ENCODE measurements around the gene GPR6. TPM values are rescaled to one million over a fixed set of nuclear protein-coding genes. Genes with fewer than 3 reads are reported as not detected.

Gene GPR6
- total and polyA plus RNA-seq, 2 donors (not counting 3 experiments of a cell fraction or from before 2014, with no cell fraction given), result not detected

DNA sequence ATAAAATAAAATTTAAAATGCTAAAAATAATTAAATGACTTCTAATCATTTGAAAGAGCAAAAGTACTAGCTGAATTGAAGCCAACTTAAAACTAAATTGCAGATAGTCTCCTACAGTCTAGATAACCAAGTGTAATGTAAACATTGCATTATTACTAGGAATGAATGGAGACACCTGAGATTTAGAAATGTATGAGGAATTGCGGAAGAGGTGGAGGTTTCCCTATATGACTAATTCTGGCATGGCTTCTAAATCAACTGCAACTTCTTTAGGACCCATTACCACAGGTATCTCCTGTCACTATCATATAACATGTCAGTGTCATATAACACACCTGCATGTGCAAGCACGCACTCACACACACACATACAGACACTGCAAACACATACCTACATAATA, 13.2 kb upstream of the GPR6 start:
- BruUV-seq (replicated peaks), result no TSS peak
- ChIA-PET POLR2A (no interaction called here), CTCF (no interaction called here)
- H3K36me3 ChIP-seq (ENCODE audit: control insufficient read depth in 2 of 2, extremely low read depth in 1 of 2, insufficient read depth in 2 of 2, low read length in 2 of 2), result no peaks in the 10 kb centered on the region
- dilution Hi-C loops (cut with MboI; ENCODE audit: extremely low pct_ligation_motif_present, low sequenced_read_pairs), result no loop called here
- no peak overlapping the region for H3K4me2 ChIP-seq (ENCODE audit: insufficient read depth, low read length)
- TF ChIP-seq JUN (IDR thresholded peaks at IDR 0.05; ENCODE audit: borderline replicate concordance, insufficient read depth, insufficient read length, low read depth), result no peak
- no peak for TF ChIP-seq POLR2A (IDR thresholded peaks at IDR 0.05; ENCODE audit: low read depth, low read length)
- TF ChIP-seq POLR2AphosphoS5 (IDR thresholded peaks at IDR 0.05; ENCODE audit: insufficient read depth, low read depth, low read length), result no peak
- TF ChIP-seq, protein P1, sequence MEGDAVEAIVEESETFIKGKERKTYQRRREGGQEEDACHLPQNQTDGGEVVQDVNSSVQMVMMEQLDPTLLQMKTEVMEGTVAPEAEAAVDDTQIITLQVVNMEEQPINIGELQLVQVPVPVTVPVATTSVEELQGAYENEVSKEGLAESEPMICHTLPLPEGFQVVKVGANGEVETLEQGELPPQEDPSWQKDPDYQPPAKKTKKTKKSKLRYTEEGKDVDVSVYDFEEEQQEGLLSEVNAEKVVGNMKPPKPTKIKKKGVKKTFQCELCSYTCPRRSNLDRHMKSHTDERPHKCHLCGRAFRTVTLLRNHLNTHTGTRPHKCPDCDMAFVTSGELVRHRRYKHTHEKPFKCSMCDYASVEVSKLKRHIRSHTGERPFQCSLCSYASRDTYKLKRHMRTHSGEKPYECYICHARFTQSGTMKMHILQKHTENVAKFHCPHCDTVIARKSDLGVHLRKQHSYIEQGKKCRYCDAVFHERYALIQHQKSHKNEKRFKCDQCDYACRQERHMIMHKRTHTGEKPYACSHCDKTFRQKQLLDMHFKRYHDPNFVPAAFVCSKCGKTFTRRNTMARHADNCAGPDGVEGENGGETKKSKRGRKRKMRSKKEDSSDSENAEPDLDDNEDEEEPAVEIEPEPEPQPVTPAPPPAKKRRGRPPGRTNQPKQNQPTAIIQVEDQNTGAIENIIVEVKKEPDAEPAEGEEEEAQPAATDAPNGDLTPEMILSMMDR (IDR thresholded peaks at IDR 0.05; ENCODE audit: extremely low read depth in 1 of 2, insufficient read depth in 1 of 2, low read depth in 1 of 2, low read length in 2 of 2), result no peak
- no peak for TF ChIP-seq MYC (IDR thresholded peaks at IDR 0.05; ENCODE audit: low read depth, low read length)
- TF ChIP-seq GATA2 (IDR thresholded peaks at IDR 0.05; ENCODE audit: insufficient read depth, insufficient read length, low read depth, low read length), result no peak
- no peak for TF ChIP-seq FOS (IDR thresholded peaks at IDR 0.05; ENCODE audit: borderline replicate concordance, insufficient read depth, low read length)
- TF ChIP-seq, protein P2, sequence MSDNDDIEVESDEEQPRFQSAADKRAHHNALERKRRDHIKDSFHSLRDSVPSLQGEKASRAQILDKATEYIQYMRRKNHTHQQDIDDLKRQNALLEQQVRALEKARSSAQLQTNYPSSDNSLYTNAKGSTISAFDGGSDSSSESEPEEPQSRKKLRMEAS (IDR thresholded peaks at IDR 0.05; ENCODE audit: insufficient read depth, insufficient read length), result no peak
- no peak for TF ChIP-seq EZH2 (IDR thresholded peaks at IDR 0.05; ENCODE audit: borderline replicate concordance, low read depth, low read length, severe bottlenecking)
- H3K4me1 ChIP-seq (ENCODE audit: control insufficient read depth, extremely low read depth, insufficient read depth, low read length), result no peaks in the 10 kb centered on the region
- no peaks in the 10 kb centered on the region for H3K27me3 ChIP-seq (ENCODE audit: control insufficient read depth in 2 of 2, insufficient read depth in 2 of 2, low read length in 2 of 2)
- no peaks in the 10 kb centered on the region for H4K20me1 ChIP-seq (replicated peaks; ENCODE audit: control insufficient read depth, extremely low read depth, insufficient read depth, low read length)
- H3K79me2 ChIP-seq (ENCODE audit: control insufficient read depth, insufficient read depth, low read length), result no peaks in the 10 kb centered on the region
- no peak overlapping the region for H2AFZ ChIP-seq (ENCODE audit: low read depth, low read length)
- no peak overlapping the region for H3K27ac ChIP-seq (ENCODE audit: insufficient read depth, low read depth, low read length)
- H3K9me1 ChIP-seq (replicated peaks; ENCODE audit: control insufficient read depth, extremely low read depth, insufficient read depth, low read length), result no peaks in the 10 kb centered on the region
- H3K9ac ChIP-seq (replicated peaks; ENCODE audit: extremely low read depth, insufficient read depth, low read length), result no peak overlapping the region
- no peaks in the 10 kb centered on the region for H3K9me3 ChIP-seq (replicated peaks; ENCODE audit: control insufficient read depth, insufficient read depth, low read length)
- intact Hi-C loops (cut with micrococcal nuclease), result no loop called here
- no peak overlapping the region for H3K4me3 ChIP-seq (replicated peaks in 1 of 3; ENCODE audit: insufficient read depth in 1 of 3, low read depth in 1 of 3, low read length in 3 of 3)
- DNase-seq (ENCODE audit: low read depth, low spot score), result no peak
- no peak for FAIRE-seq
